HepG2 (cell line): Measurements from ENCODE around the gene PSORS1C1. TPM values are rescaled to one million over a fixed set of nuclear protein-coding genes. Genes with fewer than 3 reads are reported as not detected.

Source experiments
- BATF2 ChIP-seq: sonication (generic); formaldehyde crosslinking; IDR thresholded peaks from 2 replicates; pipeline ENCODE4 v1.8.0; 2022; ENCODE audit warnings: mild to moderate bottlenecking, missing genetic modification reagents, moderate library complexity
- BORCS8-MEF2B ChIP-seq: sonication (generic); formaldehyde crosslinking; IDR thresholded peaks from 2 replicates; pipeline ENCODE4 v1.8.0; 2022; ENCODE audit warnings: mild to moderate bottlenecking, missing genetic modification reagents
- EED ChIP-seq: sonication (generic); formaldehyde crosslinking; IDR thresholded peaks from 2 replicates; pipeline ENCODE4 v1.5.0; 2020; ENCODE audit warnings: mild to moderate bottlenecking, missing genetic modification reagents
- ESRRA ChIP-seq: sonication (generic); formaldehyde crosslinking; IDR thresholded peaks from 2 replicates; pipeline ENCODE4 v1.5.1; 2020; ENCODE audit warnings: mild to moderate bottlenecking, low read depth, missing genetic modification reagents
- FOXM1 ChIP-seq: sonication (generic); formaldehyde crosslinking; IDR thresholded peaks from 2 replicates; pipeline ENCODE4 v1.5.0; 2020; ENCODE audit warnings: missing genetic modification reagents
- FOXP4 ChIP-seq: sonication (generic); formaldehyde crosslinking; IDR thresholded peaks from 2 replicates; pipeline ENCODE4 v1.4.0; 2020; ENCODE audit warnings: missing genetic modification reagents
- GTF2F1 ChIP-seq: fragments of 150-350 bp; IDR thresholded peaks from 2 replicates; pipeline ENCODE4 v1.6.1; 2014; ENCODE audit warnings: low read length
- HINFP ChIP-seq: sonication (generic); formaldehyde crosslinking; IDR thresholded peaks from 2 replicates; pipeline ENCODE4 v1.4.0; 2020; ENCODE audit warnings: low read depth, mild to moderate bottlenecking, missing genetic modification reagents
- IRX3 ChIP-seq: sonication (generic); formaldehyde crosslinking; IDR thresholded peaks from 2 replicates; pipeline ENCODE4 v1.8.1; 2023; ENCODE audit warnings: mild to moderate bottlenecking, low read depth, missing genetic modification reagents, borderline replicate concordance
- KDM5A ChIP-seq: fragments of 200-600 bp; sonication (generic); IDR thresholded peaks from 2 replicates; pipeline ENCODE4 v1.7.0; 2018; ENCODE audit warnings: antibody characterized with exemption, mild to moderate bottlenecking, low read length, borderline replicate concordance
- MLLT10 ChIP-seq: sonication (generic); formaldehyde crosslinking; IDR thresholded peaks from 2 replicates; pipeline ENCODE4 v1.4.0; 2020; ENCODE audit warnings: missing genetic modification reagents
- MTF2 ChIP-seq: sonication (generic); formaldehyde crosslinking; IDR thresholded peaks from 2 replicates; pipeline ENCODE4 v1.5.0; 2020; ENCODE audit warnings: missing genetic modification reagents, borderline replicate concordance
- SAP130 ChIP-seq: IDR thresholded peaks from 2 replicates; pipeline ENCODE4 v1.6.1; 2016; ENCODE audit warnings: low read depth
- SMYD3 ChIP-seq: sonication (generic); formaldehyde crosslinking; IDR thresholded peaks from 2 replicates; pipeline ENCODE4 v1.8.1; 2023; ENCODE audit warnings: mild to moderate bottlenecking, missing genetic modification reagents
- SNAPC2 ChIP-seq: sonication (generic); formaldehyde crosslinking; IDR thresholded peaks from 2 replicates; pipeline ENCODE4 v1.8.1; 2022; ENCODE audit warnings: mild to moderate bottlenecking, missing genetic modification reagents
- SRSF1 ChIP-seq: fragments of 200-400 bp; formaldehyde crosslinking; optimal IDR thresholded peaks from 2 replicates; pipeline ENCODE3; 2017; ENCODE audit warnings: mild to moderate bottlenecking, low read depth, low read length, moderate library complexity
- SRSF4 ChIP-seq: fragments of 200-400 bp; formaldehyde crosslinking; IDR thresholded peaks from one replicate; pipeline ENCODE4 v1.6.1; 2018; ENCODE audit warnings: mild to moderate bottlenecking, low read depth, low read length, moderate library complexity; ENCODE audit not compliant: poor library complexity, severe bottlenecking
- TAF1 ChIP-seq: sonication (generic); formaldehyde crosslinking; IDR thresholded peaks from 2 replicates; pipeline ENCODE4 v1.4.0; 2020; ENCODE audit warnings: missing genetic modification reagents
- ZBTB21 ChIP-seq: sonication (generic); formaldehyde crosslinking; IDR thresholded peaks from 2 replicates; pipeline ENCODE4 v1.4.0; 2020; ENCODE audit warnings: missing genetic modification reagents
- ZBTB7A ChIP-seq: sonication (generic); formaldehyde crosslinking; IDR thresholded peaks from 2 replicates; pipeline ENCODE4 v1.8.0; 2022; ENCODE audit warnings: mild to moderate bottlenecking, missing genetic modification reagents
- ZNF136 ChIP-seq: sonication (generic); formaldehyde crosslinking; IDR thresholded peaks from 2 replicates; pipeline ENCODE4 v1.8.1; 2022; ENCODE audit warnings: low read depth, mild to moderate bottlenecking, moderate library complexity, missing genetic modification reagents
- ZNF335 ChIP-seq: sonication (generic); formaldehyde crosslinking; IDR thresholded peaks from 2 replicates; pipeline ENCODE4 v1.4.0; 2020; ENCODE audit warnings: missing genetic modification reagents
- ZNF383 ChIP-seq: sonication (generic); formaldehyde crosslinking; IDR thresholded peaks from 2 replicates; pipeline ENCODE4 v1.4.0; 2020; ENCODE audit warnings: missing genetic modification reagents, mild to moderate bottlenecking, borderline replicate concordance
- ZNF552 ChIP-seq: sonication (generic); formaldehyde crosslinking; IDR thresholded peaks from 2 replicates; pipeline ENCODE4 v1.9.0; 2022; ENCODE audit warnings: missing genetic modification reagents, mild to moderate bottlenecking, borderline replicate concordance
- ZNF562 ChIP-seq: sonication (generic); formaldehyde crosslinking; IDR thresholded peaks from 2 replicates; pipeline ENCODE4 v1.8.0; 2022; ENCODE audit warnings: missing genetic modification reagents, borderline replicate concordance
- ZNF776 ChIP-seq: sonication (generic); formaldehyde crosslinking; IDR thresholded peaks from 2 replicates; pipeline ENCODE4 v1.4.0; 2020; ENCODE audit warnings: mild to moderate bottlenecking, missing genetic modification reagents
- ZNF781 ChIP-seq: sonication (generic); formaldehyde crosslinking; IDR thresholded peaks from 2 replicates; pipeline ENCODE4 v1.5.1; 2020; ENCODE audit warnings: borderline replicate concordance, mild to moderate bottlenecking, missing genetic modification reagents; ENCODE audit errors: not compliant biosample characterization
- polyA plus RNA-seq, 8 experiments: library from polyadenylated mRNA; depleted of rRNA in 3 of 8; stranded (reverse) in 7 of 8; unstranded in 1 of 8; fragments of >200 nt; fragmentation: Illumina TruSeq in 4 of 8; extraction: Trizol in 4 of 8; gene quantifications; 2 replicates each; pipeline versions ENCODE4 v1.2.1 to v1.2.3, GENCODE V29; 2011 to 2016; ENCODE audit warnings: low read depth in 4 of 8, missing spikeins in 1 of 8, mixed read lengths in 1 of 8; ENCODE audit not compliant: insufficient read depth in 1 of 8
- total RNA-seq, 5 experiments: library from RNA; depleted of rRNA; stranded (reverse); fragments of >200 nt; fragmentation: Illumina TruSeq; extraction: Trizol; gene quantifications; 2 replicates each; pipeline ENCODE4 v1.2.3, GENCODE V29; 2016; ENCODE audit warnings: low read depth in 1 of 5

PSORS1C1 gene
- total and polyA plus RNA-seq, 2 of the 13 experiments (the other 11 are each of a cell fraction or from before 2014, with no cell fraction given): 0.01 to 0.02 TPM

- TF ChIP-seq FOXP4 (CRISPR knock-in tag) (0 out of 2 replicates have a peak, but pooled peaks have one; percentile 23), ZNF383 (CRISPR knock-in tag) (no peak), SRSF4 (no peak), SAP130 (CRISPR knock-in tag) (peak; percentile 36; the same call in 1 of the 2 replicates), ZNF552 (CRISPR knock-in tag) (no peak), ZBTB21 (no peak), GTF2F1 (no peak), SNAPC2 (CRISPR knock-in tag) (no peak), ZNF562 (CRISPR knock-in tag) (no peak), MTF2 (CRISPR knock-in tag) (no peak), HINFP (CRISPR knock-in tag) (no peak), FOXM1 (CRISPR knock-in tag) (no peak), ZNF776 (CRISPR knock-in tag) (no peak), SMYD3 (CRISPR knock-in tag) (0 out of 2 replicates have a peak, but pooled peaks have one; percentile 46), EED (CRISPR knock-in tag) (no peak), IRX3 (CRISPR knock-in tag) (no peak), TAF1 (CRISPR knock-in tag) (peak; percentile 44; the same call in 1 of the 2 replicates), BORCS8-MEF2B (0 out of 2 replicates have a peak, but pooled peaks have one; percentile 18), BATF2 (CRISPR knock-in tag) (no peak), MLLT10 (CRISPR knock-in tag) (no peak), KDM5A (0 out of 2 replicates have a peak, but pooled peaks have one; percentile 8), ZBTB7A (CRISPR knock-in tag) (no peak), ZNF136 (no peak), ESRRA (CRISPR knock-in tag) (no peak), SRSF1 (peak; percentile 65), ZNF781 (CRISPR knock-in tag) (no peak), ZNF335 (CRISPR knock-in tag) (no peak)
These were observed 44.6 kb downstream of the PSORS1C1 start (continued) for GRCh38 chr6:31158863-31159855.
